Gastroesophageal sphincter (tissue), 4 donors: ENCODE results near the gene SLIT3. TPM values are rescaled to one million over a fixed set of nuclear protein-coding genes. Genes with fewer than 3 reads are reported as not detected.
A peak's percentile ranks its signal among the peaks of the same experiment; 100 is the strongest.
"Not testable (repeated sequence)": the region's sequence is repeated elsewhere in the genome, so short reads cannot be mapped to it uniquely, and the experiment has no call there.

ENCODE experiments used
- ATAC-seq: fragments of 150-250 bp; one replicate; pipeline ENCODE4 v1.9.1; 2016; ENCODE audit warnings: mild to moderate bottlenecking, moderate library complexity
- H3K27ac ChIP-seq, 4 donors: fragments of 200-600 bp; sonication (generic) in 3 of 4; 1 replicate in 3 of 4; 2 replicates in 1 of 4; pipeline ENCODE4 v1.5.1; 2016 to 2019
- H3K27me3 ChIP-seq: fragments of 200-600 bp; sonication (generic); one replicate; pipeline ENCODE4 v1.5.1; 2019
- H3K36me3 ChIP-seq, 2 donors: fragments of 200-600 bp; sonication (generic); one replicate each; pipeline ENCODE4 v1.5.1; 2019; ENCODE audit warnings: control low read depth in 1 of 2
- H3K4me1 ChIP-seq, 3 donors: fragments of 200-600 bp; sonication (generic); 1 replicate in 2 of 3; 2 replicates in 1 of 3; pipeline ENCODE4 v1.5.1; 2016 to 2019; ENCODE audit warnings: control low read depth in 2 of 3
- H3K4me3 ChIP-seq, 2 donors: fragments of 200-600 bp; sonication (generic); one replicate each; pipeline ENCODE4 v1.5.1; 2019; ENCODE audit warnings: mild to moderate bottlenecking in 1 of 2, moderate library complexity in 1 of 2
- H3K9me3 ChIP-seq, 3 donors: fragments of 200-600 bp; sonication (generic); one replicate each; pipeline ENCODE4 v1.5.1; 2017 to 2019; ENCODE audit warnings: control low read depth in 2 of 3
- EP300 ChIP-seq: sonication (generic); formaldehyde crosslinking; IDR thresholded peaks from one replicate; pipeline ENCODE4 v1.6.1; 2017; ENCODE audit warnings: antibody characterized with exemption, mild to moderate bottlenecking
- POLR2A ChIP-seq, 2 donors: fragments of 450-650 bp; IDR thresholded peaks; one replicate each; pipeline ENCODE4 v1.6.1; 2017; ENCODE audit warnings: antibody characterized with exemption in 2 of 2, mild to moderate bottlenecking in 2 of 2, moderate library complexity in 1 of 2
- POLR2AphosphoS5 ChIP-seq: sonication (generic); formaldehyde crosslinking; IDR thresholded peaks from one replicate; pipeline ENCODE4 v1.6.1; 2017; ENCODE audit warnings: antibody characterized with exemption
- WGBS, 2 donors: methylation state at CpG; one replicate each; pipeline ENCODE4 v1.1.5; 2018; ENCODE audit warnings: low coverage in 1 of 2; 5-methylcytosine and 5-hydroxymethylcytosine counted together
- total RNA-seq, 4 donors: library from RNA; depleted of rRNA; stranded (reverse); fragments of >200 nt; gene quantifications; one replicate each; pipeline ENCODE4 v1.1.0, GENCODE V29; 2016
- TF ChIP-seq, protein P1 (sequence below), 4 experiments: fragments of 200-600 bp in 2 of 4; fragments of 450-650 bp in 2 of 4; sonication (generic) in 1 of 4; IDR thresholded peaks; one replicate each; pipeline ENCODE4 v1.5.1; 2017 to 2019; ENCODE audit warnings: antibody characterized with exemption in 4 of 4, mild to moderate bottlenecking in 2 of 4, moderate library complexity in 2 of 4

Gene SLIT3
- total RNA-seq, 4 donors from 2014 or later = 29.6 to 76.3 (median 31.1) TPM

DNA sequence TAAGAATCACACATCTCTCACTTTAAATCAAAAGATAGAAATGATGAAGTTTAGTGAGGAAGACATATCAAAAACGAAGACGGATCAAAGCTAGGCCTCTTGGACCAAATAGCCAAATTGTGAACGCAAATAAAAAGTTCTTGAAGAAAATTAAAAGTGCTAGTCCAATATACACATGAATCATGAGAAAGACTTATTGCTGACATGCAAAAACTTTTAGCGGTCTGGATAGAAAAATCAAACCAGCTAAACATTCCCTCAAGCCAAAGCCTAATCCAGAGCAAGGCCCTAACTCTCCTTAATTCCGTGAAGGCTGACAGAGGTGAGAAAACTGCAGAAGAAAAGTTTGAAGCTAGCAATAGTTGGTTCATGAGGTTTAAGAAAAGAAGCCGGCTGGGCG is 557.3 kb downstream of the SLIT3 start:
- TF ChIP-seq EP300 (no peak), POLR2AphosphoS5 (no peak), POLR2A (IDR thresholded peaks at IDR 0.05) (no peak)
- TF ChIP-seq, protein P1, sequence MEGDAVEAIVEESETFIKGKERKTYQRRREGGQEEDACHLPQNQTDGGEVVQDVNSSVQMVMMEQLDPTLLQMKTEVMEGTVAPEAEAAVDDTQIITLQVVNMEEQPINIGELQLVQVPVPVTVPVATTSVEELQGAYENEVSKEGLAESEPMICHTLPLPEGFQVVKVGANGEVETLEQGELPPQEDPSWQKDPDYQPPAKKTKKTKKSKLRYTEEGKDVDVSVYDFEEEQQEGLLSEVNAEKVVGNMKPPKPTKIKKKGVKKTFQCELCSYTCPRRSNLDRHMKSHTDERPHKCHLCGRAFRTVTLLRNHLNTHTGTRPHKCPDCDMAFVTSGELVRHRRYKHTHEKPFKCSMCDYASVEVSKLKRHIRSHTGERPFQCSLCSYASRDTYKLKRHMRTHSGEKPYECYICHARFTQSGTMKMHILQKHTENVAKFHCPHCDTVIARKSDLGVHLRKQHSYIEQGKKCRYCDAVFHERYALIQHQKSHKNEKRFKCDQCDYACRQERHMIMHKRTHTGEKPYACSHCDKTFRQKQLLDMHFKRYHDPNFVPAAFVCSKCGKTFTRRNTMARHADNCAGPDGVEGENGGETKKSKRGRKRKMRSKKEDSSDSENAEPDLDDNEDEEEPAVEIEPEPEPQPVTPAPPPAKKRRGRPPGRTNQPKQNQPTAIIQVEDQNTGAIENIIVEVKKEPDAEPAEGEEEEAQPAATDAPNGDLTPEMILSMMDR (IDR thresholded peaks at IDR 0.05) = no peak
- Histone ChIP-seq H3K27me3 (no peaks in the 10 kb centered on the region), H3K27ac (no peak overlapping the region), H3K4me3 (no peak overlapping the region), H3K4me1 (peaks cover 0 to 14% (median 0%) of the 10 kb centered on the region in 3 donors), H3K9me3 (peaks cover 0 to 3% (median 0%) of the 10 kb centered on the region in 3 donors), H3K36me3 (peaks cover 0 to 44% of the 10 kb centered on the region in 2 donors)
- WGBS, 2 donors = 95 to 97% methylated on average over 5 to 6 of the region's 7 CpGs
- ATAC-seq = no peak

GRCh38 chr5:168742311-168742710 is 558.6 kb downstream of the SLIT3 start:
- not testable (repeated sequence) for ATAC-seq
- 86% methylated on average over 2 of the region's 2 CpGs; no CpG with 5 or more reads in 1 of the 2 donors for WGBS, 2 donors

GRCh38 chr5:168740811-168741213 is 560.1 kb downstream of the SLIT3 start:
- H3K27me3 ChIP-seq = no peaks in the 10 kb centered on the region
- 60 to 65% methylated on average over 1 to 2 of the region's 8 CpGs for WGBS, 2 donors
- peaks cover 0 to 21% of the 10 kb centered on the region in 2 donors for H3K36me3 ChIP-seq
- peaks cover 0 to 3% (median 0%) of the 10 kb centered on the region in 3 donors for H3K9me3 ChIP-seq
- ATAC-seq = peak; percentile 74
- H3K4me1 ChIP-seq = peaks cover 0 to 27% (median 6%) of the 10 kb centered on the region in 3 donors
- no peak for TF ChIP-seq POLR2A (IDR thresholded peaks at IDR 0.05)
- TF ChIP-seq POLR2AphosphoS5 = no peak
- no peak for TF ChIP-seq EP300
- TF ChIP-seq, protein P1 (IDR thresholded peaks at IDR 0.05) = no peak
- peak overlapping the region in 1 of 2 donors; percentile 13 for H3K4me3 ChIP-seq
- peak overlapping the region in 3 of 4 donors; percentile 20 to 60 (median 50) for H3K27ac ChIP-seq

More at GRCh38 chr5:168742311-168742710, 558.6 kb downstream of the SLIT3 start:
- not testable (repeated sequence) for H3K27ac ChIP-seq, H3K4me3 ChIP-seq, H3K9me3 ChIP-seq, H3K27me3 ChIP-seq
- peaks cover 0 to 14% (median 0%) of the 10 kb centered on the region in 3 donors for H3K4me1 ChIP-seq
- peaks cover 0 to 30% of the 10 kb centered on the region in 2 donors for H3K36me3 ChIP-seq

GRCh38 chr5:168740092-168740800 is 560.7 kb downstream of the SLIT3 start:
- Histone ChIP-seq H3K4me3 (peak overlapping the region in 1 of 2 donors; percentile 13), H3K27ac (peak overlapping the region in 3 of 4 donors; percentile 20 to 60 (median 50)), H3K36me3 (peaks cover 0 to 16% of the 10 kb centered on the region in 2 donors), H3K27me3 (no peaks in the 10 kb centered on the region), H3K4me1 (peaks cover 0 to 31% (median 6%) of the 10 kb centered on the region in 3 donors), H3K9me3 (peaks cover 0 to 3% (median 0%) of the 10 kb centered on the region in 3 donors)
- TF ChIP-seq, protein P1 (IDR thresholded peaks at IDR 0.05) = no peak
- TF ChIP-seq POLR2AphosphoS5 = no peak
- no peak for TF ChIP-seq POLR2A (IDR thresholded peaks at IDR 0.05)
- no peak for TF ChIP-seq EP300
- WGBS, 2 donors = 46 to 61% methylated on average over 2 of the region's 2 CpGs
- peak; percentile 30 for ATAC-seq

GRCh38 chr5:168737066-168737465 is 563.9 kb downstream of the SLIT3 start:
- no peak for ATAC-seq
- no peaks in the 10 kb centered on the region for H3K27me3 ChIP-seq
- 94% methylated on average over 2 of the region's 2 CpGs; no CpG with 5 or more reads in 1 of the 2 donors for WGBS, 2 donors
- H3K9me3 ChIP-seq = no peaks in the 10 kb centered on the region
- no peaks in the 10 kb centered on the region for H3K36me3 ChIP-seq
- H3K27ac ChIP-seq = no peak overlapping the region
- no peak overlapping the region for H3K4me3 ChIP-seq
- H3K4me1 ChIP-seq = peaks cover 0 to 35% (median 6%) of the 10 kb centered on the region in 3 donors
- TF ChIP-seq, protein P1 (IDR thresholded peaks at IDR 0.05) = no peak
- TF ChIP-seq POLR2A (IDR thresholded peaks at IDR 0.05) (no peak), POLR2AphosphoS5 (no peak), EP300 (no peak)
